ENCODE measurements around the gene BPIFB1.

The BPIFB1 gene, protein sequence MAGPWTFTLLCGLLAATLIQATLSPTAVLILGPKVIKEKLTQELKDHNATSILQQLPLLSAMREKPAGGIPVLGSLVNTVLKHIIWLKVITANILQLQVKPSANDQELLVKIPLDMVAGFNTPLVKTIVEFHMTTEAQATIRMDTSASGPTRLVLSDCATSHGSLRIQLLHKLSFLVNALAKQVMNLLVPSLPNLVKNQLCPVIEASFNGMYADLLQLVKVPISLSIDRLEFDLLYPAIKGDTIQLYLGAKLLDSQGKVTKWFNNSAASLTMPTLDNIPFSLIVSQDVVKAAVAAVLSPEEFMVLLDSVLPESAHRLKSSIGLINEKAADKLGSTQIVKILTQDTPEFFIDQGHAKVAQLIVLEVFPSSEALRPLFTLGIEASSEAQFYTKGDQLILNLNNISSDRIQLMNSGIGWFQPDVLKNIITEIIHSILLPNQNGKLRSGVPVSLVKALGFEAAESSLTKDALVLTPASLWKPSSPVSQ

DNA sequence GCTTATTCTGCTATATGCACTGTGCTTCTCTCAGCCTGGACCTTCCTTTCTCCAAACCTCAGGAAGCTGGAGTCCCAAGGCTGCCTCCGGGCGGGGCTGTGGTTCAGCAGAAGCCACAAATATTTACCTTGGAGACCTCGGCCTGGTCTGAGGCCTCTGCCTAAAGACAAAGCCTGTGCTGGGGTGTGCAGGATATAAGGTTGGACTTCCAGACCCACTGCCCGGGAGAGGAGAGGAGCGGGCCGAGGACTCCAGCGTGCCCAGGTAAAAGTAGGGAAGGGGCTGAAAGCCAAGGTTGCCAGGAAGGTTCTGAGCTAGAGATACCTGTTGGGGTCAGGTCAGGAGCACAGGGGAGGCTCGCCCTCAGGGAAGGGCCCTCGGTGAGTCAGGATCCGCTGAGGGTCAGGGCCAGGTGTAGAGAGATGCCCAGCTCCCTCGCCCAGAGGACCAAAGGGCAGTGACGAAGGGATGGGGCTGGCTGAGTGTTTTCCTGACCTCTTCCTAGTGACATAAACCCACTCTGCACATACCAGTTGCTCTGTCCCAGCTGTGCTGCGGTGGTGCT, at the start of gene BPIFB1:
TSS of gene BPIFB1 (plus strand) at position 224 of the 565 bp plus-strand sequence. CDS start 2,860 bp downstream, outside the sequence.
- no peak for DNase-seq

DNA sequence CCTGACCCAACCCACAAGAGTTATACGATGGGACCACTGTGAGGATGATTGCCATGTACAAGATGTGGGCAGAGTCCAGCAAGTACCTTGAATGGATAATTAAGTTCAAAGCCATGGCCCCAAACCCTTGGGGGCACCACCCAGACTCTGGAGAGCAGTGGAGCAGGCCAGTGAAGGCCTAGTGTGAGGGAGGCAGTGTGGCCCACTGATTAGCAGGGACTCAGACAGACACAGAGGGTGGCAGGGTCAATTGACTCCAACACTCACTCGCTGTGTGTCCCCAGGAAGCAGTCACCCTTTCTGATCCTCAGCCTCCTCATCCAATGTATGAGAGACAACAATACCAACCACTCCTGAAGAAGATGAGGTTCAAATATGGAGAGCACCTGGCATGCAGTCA, 49.0 kb upstream of the BPIFB1 start:
- DNase-seq: no peak

- DNase-seq: no peak
These were observed 47.3 kb upstream of the BPIFB1 start, which contains the start of gene BPIFA1 for GRCh38 chr20:33235696-33236095. TSS of gene BPIFA1 (plus strand) at chr20:33235996. CDS start at chr20:33237712, 1,716 bp downstream.

GRCh38 chr20:33236351-33236750, 46.7 kb upstream of the BPIFB1 start:
- DNase-seq: no peak

GRCh38 chr20:33237989-33238388, 45.0 kb upstream of the BPIFB1 start:
- DNase-seq: no peak

- DNase-seq: no peak
These were observed 43.6 kb upstream of the BPIFB1 start for GRCh38 chr20:33239418-33239817.

GRCh38 chr20:33239979-33240736, 42.9 kb upstream of the BPIFB1 start:
- DNase-seq: no peak

- DNase-seq: no peak
These were observed 42.1 kb upstream of the BPIFB1 start for GRCh38 chr20:33240923-33241322.

DNA sequence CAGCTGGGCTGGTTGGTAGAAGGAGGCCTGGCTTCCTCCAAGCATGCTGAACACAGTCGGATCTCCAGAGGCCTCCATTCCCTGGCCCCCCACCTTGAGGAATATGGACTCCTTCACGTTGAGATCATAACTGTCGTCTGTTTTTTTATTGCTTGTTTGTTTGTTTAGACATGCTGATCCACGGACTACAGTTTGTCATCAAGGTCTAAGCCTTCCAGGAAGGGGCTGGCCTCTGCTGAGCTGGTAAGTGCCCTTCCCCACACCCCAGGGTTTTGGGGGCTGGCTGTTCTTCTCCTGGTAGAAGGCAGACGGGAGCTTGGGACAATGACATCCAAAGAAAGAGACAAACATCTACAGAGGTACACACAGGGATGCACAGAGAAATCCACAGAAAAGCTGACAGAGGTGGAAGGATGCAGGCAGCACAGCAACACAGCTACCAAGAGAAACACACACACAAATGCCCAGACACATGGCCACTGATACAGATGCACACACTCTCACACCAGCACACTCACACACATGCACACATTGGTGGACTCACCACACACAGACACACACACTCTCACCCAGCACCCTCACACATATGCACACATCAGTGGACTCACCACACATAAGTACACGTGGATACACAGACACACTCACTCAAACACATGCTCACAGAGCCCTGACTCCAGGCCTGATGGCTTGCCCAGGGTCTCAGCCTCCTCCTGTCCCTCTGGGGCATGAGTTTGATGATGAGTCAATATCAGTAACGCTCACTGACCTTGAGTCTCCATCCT, 40.5 kb upstream of the BPIFB1 start:
- no peak for DNase-seq

DNA sequence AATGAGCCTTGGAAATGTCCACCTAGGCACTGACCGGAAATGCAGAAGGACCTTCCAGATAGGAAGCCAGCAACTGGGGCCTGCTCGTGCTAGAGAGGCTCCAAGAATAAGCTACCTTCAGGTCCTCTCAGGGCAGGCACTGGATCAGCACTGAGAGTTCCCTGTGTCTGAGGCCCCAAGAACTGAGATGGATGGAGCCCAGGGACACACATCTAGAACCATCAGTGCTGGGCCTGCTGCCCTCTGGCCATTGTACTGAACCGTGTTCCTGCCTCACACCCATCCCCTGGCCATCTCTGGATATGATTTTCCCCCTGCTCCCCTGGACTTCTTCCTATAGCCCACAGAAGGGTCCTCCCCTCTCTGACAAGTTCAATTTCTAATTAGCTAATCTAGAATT, 36.9 kb upstream of the BPIFB1 start:
- no peak for DNase-seq

DNA sequence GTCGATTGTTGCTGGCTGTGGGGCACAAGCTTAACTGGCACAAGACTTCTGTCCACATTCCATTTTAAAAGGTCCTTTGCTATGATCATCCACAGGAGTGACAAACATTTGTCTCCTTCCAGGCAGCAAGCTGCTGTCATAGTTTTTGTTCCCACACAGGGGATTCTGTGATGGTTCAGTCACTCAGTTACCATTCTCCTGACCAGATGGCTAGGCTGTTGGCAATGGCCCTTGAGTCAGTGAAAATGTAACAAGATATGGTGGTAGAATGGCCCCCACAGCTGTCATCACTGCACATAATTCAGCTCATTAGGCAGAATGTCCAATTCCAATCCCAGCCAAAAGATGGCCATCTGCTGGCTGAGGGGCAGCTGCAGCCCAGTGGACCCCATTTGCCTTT, 33.6 kb upstream of the BPIFB1 start:
- DNase-seq: no peak

DNA sequence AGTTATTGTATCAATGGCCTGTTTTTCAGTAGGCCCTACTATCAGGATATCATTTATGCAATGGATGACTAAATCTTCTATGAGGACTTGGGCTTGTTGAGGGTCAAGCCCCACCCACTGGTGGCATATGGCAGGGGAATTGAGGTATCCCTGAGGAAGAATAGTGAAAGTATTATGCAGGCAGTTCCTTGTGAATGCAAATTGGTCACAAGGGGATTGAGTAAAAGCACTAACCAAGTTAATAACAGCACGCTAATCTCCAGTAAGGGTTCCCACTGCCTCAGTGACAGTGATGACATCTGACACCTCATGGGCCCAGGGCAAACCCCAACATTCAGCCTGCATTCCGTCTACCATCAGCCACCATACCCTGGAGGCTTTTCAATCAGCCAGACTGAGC, 32.3 kb upstream of the BPIFB1 start:
- no peak for DNase-seq

DNA sequence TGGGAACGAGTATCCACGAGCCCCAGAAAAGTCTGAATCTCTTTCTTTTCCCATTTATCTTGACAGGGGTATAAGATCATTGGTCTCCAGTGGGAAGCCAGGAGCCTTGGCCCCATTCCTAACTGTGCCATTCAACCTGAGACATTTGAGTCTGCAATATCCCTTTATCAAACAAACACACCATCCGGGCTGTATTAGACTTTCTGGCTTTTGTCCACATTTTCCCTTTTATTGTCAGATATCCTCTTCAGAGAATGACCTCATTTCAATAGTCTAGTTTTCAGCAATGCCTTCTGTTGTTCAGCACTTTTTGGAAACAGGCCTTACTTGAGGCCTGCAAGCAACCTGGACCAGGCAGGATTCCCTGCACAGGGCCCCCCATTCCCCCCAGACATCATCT, 31.5 kb upstream of the BPIFB1 start:
- no peak for DNase-seq

- DNase-seq: no peak
These were observed 30.6 kb upstream of the BPIFB1 start for GRCh38 chr20:33252460-33252859.

- no peak for DNase-seq
These were observed 28.0 kb upstream of the BPIFB1 start for GRCh38 chr20:33255005-33255404.

GRCh38 chr20:33257237-33257636, 25.8 kb upstream of the BPIFB1 start:
- DNase-seq: no peak

GRCh38 chr20:33259371-33259770, 23.6 kb upstream of the BPIFB1 start:
- no peak for DNase-seq

DNA sequence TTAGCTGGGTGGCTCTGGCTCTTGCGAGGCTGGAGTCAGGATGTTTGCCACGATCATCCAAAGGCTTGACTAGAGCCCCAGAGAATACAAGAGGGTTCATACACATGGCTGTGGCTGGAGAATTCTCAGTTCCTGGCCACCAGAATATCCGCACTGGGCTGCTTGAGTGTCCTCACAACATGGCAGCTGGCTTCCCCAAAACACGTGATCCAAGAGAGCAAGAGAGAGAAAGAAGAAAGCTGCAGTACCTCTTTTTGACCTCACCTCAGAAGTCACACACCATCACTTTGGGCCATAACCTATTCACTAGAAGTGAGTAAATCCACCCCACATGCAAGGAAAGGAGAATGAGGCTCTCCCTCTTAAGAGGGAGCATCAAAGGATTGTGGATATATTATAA, 21.5 kb upstream of the BPIFB1 start:
- no peak for DNase-seq

GRCh38 chr20:33262658-33263065, 20.4 kb upstream of the BPIFB1 start:
- DNase-seq: peak; percentile 21

DNA sequence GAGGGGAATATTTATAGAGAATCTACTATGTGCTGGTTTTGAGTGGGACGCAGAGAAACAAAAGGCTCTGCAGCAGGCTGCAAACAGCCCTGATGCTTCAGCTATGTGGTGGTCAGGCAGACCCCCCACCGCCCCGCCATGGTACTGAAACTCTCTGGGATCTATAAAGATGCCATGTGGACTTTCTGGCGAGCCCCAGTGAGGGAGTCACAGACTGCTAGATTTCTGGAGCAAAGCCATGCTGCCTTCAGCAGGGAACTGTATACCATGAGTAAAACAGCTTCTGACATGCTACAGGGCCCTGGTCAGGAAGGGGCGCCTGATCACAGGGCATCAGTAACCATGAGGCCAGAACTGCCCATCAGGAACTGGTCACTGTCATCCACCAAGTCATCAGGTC, 19.2 kb upstream of the BPIFB1 start:
- no peak for DNase-seq

DNA sequence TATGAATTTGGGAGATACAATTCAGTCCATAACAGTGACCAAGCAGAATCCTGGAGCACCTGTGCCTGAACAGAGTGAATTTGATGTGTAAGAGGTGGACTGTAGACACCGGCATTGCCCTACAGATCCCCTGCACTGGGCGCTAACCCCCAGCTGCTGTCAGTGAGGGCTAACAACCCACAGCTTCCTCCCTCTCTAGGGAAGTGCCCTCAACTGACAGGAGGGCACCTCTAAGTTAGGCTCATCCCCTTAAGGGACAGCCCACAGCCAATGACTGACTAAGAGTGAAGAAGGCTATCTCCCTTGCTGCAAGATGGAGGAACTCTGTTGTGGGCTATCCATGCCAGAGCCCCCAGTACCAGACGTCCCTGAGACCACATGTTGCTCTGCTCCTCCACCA, 15.3 kb upstream of the BPIFB1 start:
- DNase-seq: no peak

- DNase-seq: no peak
These were observed 10.7 kb upstream of the BPIFB1 start for GRCh38 chr20:33272155-33272873.
